ENCODE measurements around the gene MSI2.

The MSI2 gene

DNA sequence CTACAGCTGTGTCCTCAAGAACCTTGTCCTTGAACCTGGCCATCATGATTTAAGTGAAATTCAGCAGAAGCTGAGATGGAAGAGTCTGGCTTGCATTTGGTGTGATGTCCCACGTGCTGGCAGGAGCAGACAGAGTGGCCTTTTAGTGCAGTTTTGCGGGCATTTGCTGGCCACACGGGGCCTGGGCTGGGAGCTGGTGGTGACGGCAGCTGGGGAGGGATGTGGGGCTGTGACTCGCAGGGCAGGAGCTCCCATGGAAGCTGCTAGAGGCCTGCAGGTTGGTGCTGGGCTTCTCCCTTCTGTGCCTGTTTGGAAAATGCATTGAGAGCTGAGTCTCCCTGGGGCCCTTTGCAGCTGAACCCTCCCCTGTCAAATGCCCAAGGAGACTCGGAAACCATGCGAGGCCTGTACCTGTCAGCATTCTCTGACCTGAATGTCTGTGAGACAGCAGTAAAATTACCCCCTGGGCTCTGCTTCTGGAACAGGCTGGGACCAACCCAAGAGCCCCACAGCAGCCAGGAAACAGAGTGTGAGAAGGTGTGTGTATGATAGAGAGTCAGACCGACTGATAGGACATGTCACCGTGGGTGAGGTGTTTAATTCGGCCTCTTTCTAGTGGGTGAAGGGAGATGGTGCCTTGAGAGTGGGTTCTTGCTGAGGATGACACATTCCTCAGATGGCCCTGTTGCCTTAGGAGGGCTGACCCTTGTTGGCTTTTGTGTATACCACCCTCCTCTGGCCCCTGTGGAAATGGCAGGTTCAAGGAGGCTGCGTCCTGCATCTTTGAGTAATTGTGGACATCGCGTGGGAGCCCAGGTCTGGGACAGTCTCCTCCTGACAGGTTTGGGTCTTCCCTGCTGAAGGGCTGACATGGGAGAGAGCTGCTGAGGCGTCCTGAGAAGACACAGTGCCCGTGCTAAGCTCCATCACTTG is 145.5 kb downstream of the MSI2 start:
- no peak for DNase-seq

- no peak for DNase-seq
Measured at GRCh38 chr17:57402681-57403180, 146.4 kb downstream of the MSI2 start.

GRCh38 chr17:57403236-57403635 is 146.9 kb downstream of the MSI2 start:
- no peak for DNase-seq

GRCh38 chr17:57404073-57404472 is 147.8 kb downstream of the MSI2 start:
- DNase-seq, result no peak

DNA sequence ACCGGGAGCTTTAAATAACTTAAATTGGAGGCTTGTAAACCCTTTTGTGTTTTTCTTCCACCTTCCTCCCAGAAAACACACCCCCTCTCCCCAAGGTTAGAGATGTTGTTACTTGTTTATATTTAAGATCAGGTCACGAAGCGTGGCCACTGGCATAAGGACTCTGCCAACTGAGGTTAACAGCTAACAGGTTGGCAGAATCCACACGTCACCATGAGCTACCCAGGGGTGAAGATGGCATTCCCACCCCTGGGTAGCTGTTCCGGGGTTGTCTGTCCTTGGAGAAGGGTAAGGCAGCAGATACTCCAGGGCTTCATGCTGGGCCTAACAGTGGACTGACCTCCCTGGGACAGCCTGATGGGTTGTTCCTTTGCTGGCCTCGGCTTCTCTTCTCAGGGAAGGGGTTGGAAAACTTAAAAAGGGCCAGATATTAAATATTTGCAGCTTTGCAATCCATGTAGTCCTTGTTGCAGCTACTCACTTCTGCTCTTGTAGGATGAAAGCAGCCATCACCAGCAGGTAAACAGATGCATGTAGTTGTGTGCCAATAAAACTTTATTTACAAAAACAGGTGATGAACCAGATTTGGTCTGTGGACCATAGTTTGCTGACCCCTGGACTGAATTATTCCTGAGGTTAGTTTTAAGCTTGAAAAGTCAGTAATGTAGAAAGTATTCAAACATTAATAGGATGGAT is 148.6 kb downstream of the MSI2 start:
- DNase-seq, result no peak

- no peak for DNase-seq
Measured at GRCh38 chr17:57405491-57406072, 149.3 kb downstream of the MSI2 start.

DNA sequence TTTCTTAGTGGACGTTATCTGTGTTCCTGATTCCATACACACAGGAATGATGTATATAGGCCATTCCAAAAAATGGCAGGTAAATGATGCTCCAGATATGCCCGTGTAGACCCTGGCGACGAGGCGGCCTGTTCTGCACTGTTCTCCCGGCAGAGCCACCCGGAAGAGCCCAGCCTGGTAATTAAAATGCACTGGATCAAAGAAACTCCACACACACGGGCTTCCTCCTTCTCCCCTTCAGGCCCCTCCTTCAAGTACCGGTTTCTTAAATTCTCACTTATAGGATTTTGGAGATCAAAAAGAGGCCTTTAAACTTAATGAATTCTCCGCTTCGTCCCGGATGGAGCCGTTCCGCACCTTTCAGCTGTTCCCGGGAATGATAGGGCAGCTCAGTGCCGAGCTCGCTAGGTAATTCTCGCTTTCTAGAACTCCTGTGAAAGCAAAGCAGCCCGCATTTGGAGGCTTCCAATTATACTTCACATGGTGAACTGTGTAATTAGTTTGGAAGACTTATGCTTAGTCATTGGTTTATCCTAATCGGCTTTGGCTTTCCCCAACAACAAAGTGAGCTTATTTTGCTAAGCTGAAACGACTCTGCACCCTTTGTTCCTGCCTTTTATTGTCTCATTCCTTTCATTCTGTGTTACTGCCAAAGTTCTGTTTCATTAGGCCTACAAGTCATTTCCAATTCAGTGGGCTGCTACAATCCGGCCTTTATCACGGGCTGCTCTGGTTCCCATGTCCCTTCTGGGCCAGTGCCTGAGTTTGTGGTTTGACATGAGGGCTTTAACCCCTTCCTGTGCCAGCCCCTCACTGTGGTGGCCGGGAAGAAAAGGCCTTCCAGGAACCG is 150.0 kb downstream of the MSI2 start:
- DNase-seq, result no peak

- no peak for DNase-seq
Measured at GRCh38 chr17:57406981-57407286, 150.6 kb downstream of the MSI2 start.

DNA sequence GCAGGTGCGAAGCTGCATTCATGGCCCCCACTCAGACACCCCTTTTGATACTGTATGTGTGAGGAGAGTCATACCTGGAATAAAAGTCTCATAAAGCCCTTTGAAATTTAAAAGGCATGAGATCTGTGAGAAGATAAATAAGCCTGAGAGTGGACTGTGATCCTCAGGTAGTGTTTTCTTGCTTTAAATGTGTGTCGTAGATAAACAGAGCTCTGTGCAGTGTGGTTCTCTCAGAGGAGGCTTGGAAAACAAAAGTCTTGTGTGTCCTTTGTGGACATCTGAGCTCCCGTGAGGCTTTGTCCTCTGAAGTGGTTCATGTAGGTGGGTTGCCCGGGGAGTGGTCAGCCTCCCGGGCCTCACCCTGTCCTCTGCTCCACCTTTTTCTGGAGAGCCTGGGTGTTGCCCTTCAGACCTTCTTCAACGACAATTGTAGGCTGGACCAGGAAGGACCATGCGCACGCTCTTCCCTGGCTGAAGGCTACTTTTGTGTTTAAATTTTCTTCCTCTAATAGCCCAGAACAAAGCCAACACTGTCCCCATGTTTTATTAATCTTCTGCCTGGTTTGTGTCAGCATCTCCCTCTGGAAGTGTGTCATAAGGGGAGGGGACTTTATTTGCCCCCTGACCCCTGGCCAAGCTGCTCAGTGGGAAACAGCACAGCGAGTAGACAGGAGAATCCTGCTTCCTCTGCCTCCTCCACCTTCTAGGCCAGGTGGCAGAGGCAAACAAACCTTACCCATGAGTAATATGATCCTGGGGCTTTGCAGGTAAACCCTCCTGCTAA is 151.2 kb downstream of the MSI2 start:
- no peak for DNase-seq

GRCh38 chr17:57408071-57408811 is 151.9 kb downstream of the MSI2 start:
- peak in 1 of 2 donors; percentile 15 for DNase-seq

- no peak for DNase-seq
Measured at GRCh38 chr17:57410169-57410568, 153.8 kb downstream of the MSI2 start.

GRCh38 chr17:57412520-57413096 is 156.3 kb downstream of the MSI2 start:
- no peak for DNase-seq

DNA sequence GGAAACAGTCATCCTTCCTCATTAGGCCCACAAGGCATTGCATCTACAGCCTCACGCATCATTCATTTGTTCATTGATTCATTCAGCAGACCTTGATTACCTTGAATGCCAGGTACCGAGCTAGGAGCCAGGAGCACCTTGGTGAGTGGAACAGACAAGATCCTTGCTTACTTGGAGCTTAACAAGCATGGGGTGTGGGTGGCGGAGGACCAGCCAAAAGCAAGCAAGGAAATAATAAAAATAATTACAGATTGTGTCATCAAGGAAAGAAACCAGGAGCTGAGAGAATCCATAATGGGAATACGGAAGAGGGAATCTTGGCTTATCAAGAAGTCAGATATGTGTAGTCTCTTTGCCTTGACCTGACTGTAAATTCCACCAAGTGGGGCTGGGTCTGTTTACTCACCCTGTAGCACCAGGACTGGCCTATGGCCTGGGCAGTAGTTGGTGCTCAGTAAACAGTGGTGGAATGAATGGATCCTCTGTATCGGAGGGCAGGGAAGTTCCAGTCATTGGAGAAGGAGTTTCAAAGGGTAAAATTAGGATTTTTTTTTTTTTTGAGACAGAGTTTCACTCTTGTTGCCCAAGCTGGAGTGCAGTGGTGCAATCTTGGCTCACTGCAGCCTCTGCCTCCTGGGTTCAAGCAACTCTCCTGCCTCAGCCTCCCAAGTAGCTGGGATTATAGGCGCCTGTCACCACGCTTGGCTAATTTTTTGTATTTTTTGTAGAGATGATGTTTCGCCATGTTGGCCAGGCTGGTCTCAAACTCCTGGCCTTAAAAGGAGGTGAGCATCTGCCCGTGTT is 157.7 kb downstream of the MSI2 start:
- DNase-seq, result no peak

- no peak for DNase-seq
Measured at GRCh38 chr17:57415751-57416207, 159.5 kb downstream of the MSI2 start.

DNA sequence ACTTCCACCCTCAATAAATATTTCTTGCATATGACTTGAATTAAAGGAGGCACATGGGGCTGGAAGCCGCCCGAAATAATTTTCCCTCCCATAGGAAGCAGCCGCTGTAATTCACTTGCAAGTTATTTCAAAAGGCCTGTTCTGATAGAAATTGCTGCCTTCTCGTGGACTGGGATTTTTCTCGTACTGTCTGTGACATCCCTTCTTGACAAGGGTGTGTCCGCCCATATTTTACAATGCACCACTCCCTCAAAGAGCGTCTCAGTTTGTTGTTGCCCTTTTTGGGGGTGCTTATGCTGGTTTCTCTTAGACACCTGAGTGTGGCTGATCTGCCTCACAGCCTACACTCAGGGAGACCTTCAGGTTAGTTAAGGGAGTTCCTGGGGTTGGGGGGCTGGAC is 160.0 kb downstream of the MSI2 start:
- DNase-seq, result no peak

DNA sequence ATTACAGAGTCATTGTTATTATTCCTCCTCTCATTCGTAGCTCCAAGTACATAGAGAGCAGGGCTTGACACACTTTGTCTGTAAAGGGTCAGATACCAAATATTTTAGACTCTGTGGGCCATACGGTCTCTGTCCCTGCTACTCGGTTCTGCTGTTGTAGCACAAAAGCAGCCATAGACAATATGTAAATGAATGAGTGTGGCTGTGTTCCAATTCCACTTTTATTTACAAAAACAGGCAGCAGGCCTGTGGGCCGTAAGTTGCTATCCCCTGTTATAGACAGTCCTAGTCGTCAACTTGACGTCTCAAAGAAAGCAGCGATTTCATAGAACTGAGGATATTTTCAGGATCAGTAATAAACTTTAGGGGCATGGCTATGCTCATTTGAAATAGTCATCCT is 161.6 kb downstream of the MSI2 start:
- no peak for DNase-seq

DNA sequence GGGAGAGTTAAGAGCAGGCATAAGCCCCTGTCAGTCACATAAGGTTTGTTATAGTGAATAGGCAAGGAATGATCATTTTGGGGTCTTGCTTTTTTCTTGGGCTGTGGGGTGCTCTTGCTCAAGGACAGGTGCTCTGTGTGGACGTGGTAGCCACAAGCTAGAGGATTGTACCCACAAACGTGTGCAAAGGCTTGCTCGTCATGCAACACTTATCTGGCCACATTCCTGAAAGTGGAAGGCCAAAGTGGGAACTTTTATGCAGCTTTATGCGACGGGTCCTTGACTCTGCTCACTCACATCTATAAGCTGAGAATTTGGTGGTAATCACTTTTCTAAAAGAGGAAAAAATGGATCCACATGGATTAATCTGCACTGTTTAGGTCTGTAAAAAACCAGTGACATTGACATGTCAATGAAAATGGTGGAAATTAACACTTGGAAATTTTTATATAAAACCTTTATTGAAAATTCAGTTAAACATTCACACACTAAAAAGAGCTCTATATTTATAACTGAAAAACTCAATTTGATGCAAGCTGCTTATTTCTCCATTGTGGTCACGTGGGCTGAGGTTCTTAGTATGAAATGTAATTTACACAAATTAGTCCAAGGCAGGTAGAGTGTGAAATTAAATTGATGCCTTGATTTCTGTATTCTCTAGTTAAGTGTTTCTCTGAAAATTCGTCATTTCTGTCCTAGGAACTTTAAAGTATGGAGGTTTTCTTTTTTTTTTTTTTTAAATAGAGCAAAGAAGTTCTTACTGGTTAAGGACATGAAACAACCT is 162.3 kb downstream of the MSI2 start:
- no peak for DNase-seq

GRCh38 chr17:57419940-57420550 is 163.7 kb downstream of the MSI2 start:
- DNase-seq, result no peak

Data from CD4-positive, alpha-beta T cell treated with Interleukin-4 for 1 hour (primary cell).